HUES48 (cell line): ENCODE data around the gene WNK1.
A peak's percentile ranks its signal among the peaks of the same experiment; 100 is the strongest.

Experiments used
- H3K27ac ChIP-seq: one replicate; pipeline ENCODE4 v1.7.0; 2013; ENCODE audit warnings: low read depth, low read length, inconsistent platforms
- H3K27me3 ChIP-seq: 2 replicates; pipeline ENCODE4 v1.6.1; 2013; ENCODE audit warnings: mild to moderate bottlenecking, low read length; ENCODE audit not compliant: control insufficient read depth, insufficient read depth
- H3K36me3 ChIP-seq: 2 replicates; pipeline ENCODE4 v1.6.1; 2013; ENCODE audit warnings: low read length; ENCODE audit not compliant: control insufficient read depth, insufficient read depth
- H3K4me1 ChIP-seq: 2 replicates; pipeline ENCODE4 v1.6.1; 2013; ENCODE audit warnings: mild to moderate bottlenecking, low read length; ENCODE audit not compliant: control insufficient read depth, insufficient read depth
- H3K4me3 ChIP-seq: 2 replicates; pipeline ENCODE4 v1.5.1; 2013; ENCODE audit warnings: mild to moderate bottlenecking, low read depth, low read length
- H3K9ac ChIP-seq: 2 replicates; pipeline ENCODE4 v1.6.1; 2013; ENCODE audit warnings: mild to moderate bottlenecking, low read depth, low read length, moderate library complexity
- H3K9me3 ChIP-seq: 2 replicates; pipeline ENCODE4 v1.6.1; 2013; ENCODE audit warnings: low read length; ENCODE audit not compliant: control insufficient read depth, insufficient read depth

WNK1 gene

DNA sequence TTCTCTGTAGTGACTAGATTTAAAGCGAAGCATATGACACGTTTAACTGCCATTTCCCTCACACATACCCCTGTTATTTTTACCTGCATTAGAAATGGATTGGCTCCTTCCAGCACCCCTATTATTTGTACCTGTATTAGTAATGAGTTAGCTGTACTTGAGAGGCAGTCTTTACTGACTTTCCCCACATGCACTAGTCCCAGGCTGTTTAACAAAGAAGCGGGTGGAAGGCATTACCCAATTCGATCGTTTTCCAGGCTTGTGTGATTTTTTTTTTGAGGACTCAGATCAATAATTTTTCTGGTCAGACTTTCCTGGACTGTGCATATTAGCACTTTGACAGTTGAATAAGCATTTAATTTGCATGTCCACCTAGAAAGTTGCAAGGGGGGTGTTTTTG is 150.7 kb downstream of the WNK1 start:
- Histone ChIP-seq H3K4me3 (no peak overlapping the region), H3K36me3 (peaks cover 90% of the 10 kb centered on the region), H3K9ac (no peak overlapping the region), H3K4me1 (no peaks in the 10 kb centered on the region), H3K9me3 (no peaks in the 10 kb centered on the region), H3K27me3 (no peaks in the 10 kb centered on the region), H3K27ac (no peak overlapping the region)

DNA sequence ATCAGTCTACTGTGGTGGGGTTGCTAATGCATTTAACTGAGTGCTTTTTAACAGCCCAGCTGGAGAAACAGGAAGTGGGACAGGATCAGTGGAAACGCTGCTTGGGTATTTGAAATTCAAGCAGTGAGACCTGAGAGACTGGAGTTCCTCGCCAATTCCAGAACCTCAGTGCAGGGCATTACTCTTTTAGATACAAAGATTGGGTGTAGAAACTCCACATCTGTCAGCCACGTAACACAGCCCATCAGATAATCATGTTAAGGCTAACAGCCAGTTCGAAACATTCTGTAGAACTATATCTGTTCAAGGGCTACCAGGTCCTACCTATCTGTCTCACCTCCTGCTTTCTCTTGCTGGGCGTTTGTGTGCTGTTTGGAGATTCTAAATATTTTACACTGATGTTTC is 151.6 kb downstream of the WNK1 start:
- H3K9me3 ChIP-seq: no peaks in the 10 kb centered on the region
- H3K27ac ChIP-seq: no peak overlapping the region
- no peaks in the 10 kb centered on the region for H3K27me3 ChIP-seq
- H3K36me3 ChIP-seq: peaks cover 96% of the 10 kb centered on the region
- no peaks in the 10 kb centered on the region for H3K4me1 ChIP-seq
- H3K9ac ChIP-seq: no peak overlapping the region
- H3K4me3 ChIP-seq: no peak overlapping the region

DNA sequence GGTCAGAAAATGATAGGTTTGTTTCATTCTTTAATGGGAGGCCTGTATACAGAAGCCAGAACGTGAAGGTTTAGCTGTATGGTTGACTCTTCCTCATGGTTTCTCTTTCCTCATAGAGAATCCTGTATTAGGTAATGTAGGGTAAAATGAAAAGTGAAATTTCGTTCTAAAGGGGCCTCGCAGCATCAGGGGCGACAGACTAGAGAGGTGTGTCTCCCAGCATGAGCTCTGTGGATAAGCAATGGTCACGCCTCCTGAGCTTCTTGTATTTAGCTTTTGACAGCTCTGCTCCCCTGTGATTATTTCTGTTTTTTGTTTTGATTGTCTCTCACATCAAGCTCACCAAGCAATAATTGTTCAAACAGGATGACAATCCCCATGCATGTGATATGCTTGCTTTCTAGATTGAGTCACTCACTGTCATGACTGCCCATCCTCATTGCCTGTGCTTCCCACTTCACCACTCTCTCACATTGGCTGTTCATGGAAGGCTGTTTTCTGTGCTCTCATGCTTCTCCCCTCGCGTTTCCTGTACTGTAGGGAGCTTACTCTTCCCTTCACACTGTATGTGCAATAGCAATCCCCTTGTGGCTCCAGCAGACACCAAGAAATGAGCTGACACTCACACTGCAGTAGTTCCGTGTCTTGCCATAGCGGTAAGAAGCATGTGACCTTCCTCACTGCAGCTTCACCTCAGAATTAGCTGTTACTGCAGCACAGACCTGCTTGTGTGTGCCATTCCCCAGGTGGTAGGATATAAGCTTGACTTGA is 153.1 kb downstream of the WNK1 start:
- Histone ChIP-seq H3K36me3 (peaks cover 96% of the 10 kb centered on the region), H3K4me1 (no peaks in the 10 kb centered on the region), H3K4me3 (no peak overlapping the region), H3K27me3 (no peaks in the 10 kb centered on the region), H3K27ac (no peak overlapping the region), H3K9ac (no peak overlapping the region), H3K9me3 (no peaks in the 10 kb centered on the region)

DNA sequence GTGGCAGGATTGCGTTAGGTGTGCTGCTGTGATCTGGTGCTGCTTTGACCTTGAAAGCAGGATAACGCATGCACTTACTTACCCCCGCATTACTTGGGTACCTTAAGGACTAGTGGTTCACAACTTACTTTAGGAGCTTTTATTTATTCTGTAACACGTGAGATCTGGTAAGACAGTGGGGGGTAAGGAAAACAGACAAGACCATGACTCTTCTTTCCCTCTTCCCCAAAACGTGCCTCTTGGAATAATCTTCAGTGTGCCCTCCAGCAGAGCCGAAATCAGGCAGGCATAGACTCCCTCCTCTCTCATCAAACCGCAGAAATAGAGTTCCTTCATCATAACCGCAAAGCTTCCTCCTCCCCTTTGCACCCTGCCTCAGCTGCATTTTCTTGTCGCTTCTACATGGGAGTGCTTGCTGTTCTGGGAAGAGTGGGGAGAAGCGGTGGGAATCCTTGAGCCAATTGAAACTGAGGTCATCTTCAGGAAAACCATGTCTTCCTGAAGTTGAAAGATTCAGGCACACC is 153.7 kb downstream of the WNK1 start:
- H3K9me3 ChIP-seq: no peaks in the 10 kb centered on the region
- H3K4me3 ChIP-seq: no peak overlapping the region
- no peaks in the 10 kb centered on the region for H3K4me1 ChIP-seq
- peaks cover 96% of the 10 kb centered on the region for H3K36me3 ChIP-seq
- H3K27ac ChIP-seq: no peak overlapping the region
- no peak overlapping the region for H3K9ac ChIP-seq
- H3K27me3 ChIP-seq: no peaks in the 10 kb centered on the region

DNA sequence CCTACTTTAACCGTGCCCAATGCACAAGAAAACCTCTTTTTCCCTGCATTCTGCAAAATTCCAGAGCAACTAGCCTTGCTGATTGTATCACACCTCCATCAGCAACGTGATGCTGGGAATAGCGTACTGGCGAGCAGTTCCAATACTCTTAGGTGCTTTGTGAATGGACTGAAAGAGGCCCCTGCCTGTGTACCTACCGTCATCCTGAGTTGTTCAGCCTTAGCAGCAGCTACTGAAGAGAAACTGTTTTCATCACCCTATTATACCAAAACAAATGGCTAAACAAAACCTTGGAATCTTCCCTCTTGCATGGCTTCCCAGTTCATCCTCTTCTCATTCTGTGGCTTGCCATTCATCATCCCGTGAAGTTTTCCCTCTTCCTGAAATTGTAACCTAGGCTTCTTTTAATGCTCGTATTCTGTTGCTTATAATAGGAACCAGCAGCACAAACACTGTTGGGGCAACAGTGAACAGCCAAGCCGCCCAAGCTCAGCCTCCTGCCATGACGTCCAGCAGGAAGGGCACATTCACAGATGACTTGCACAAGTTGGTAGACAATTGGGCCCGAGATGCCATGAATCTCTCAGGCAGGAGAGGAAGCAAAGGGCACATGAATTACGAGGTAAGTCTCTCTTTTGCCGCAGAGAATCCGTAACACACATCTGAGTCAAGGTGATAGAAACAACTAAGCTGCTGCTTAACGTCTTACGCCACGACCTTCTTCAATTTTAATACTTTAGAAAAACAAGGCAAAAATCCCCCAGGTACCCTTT is 155.2 kb downstream of the WNK1 start:
- H3K9ac ChIP-seq: no peak overlapping the region
- H3K9me3 ChIP-seq: no peaks in the 10 kb centered on the region
- no peaks in the 10 kb centered on the region for H3K4me1 ChIP-seq
- H3K36me3 ChIP-seq: peaks cover 95% of the 10 kb centered on the region
- no peak overlapping the region for H3K27ac ChIP-seq
- no peak overlapping the region for H3K4me3 ChIP-seq
- no peaks in the 10 kb centered on the region for H3K27me3 ChIP-seq

DNA sequence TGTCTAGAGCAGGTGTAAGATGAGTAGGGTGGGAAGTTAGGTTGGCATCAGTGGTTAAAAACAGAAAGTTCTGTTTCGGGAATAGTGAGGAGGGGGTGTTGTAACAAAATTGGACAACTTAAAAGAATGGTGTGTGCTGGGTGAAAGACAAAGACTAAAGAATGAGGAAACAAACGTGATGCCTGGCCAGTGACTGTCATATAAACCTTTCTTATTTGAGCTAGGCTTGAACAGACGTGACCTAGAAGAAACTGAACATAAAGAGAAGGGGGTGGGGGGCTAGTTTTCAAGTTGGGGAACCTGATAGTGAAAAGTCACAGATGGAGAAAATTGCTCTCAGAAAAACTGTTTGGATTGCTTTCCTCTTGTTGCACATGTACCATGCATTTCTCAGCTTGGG is 157.5 kb downstream of the WNK1 start:
- H3K4me3 ChIP-seq: no peak overlapping the region

DNA sequence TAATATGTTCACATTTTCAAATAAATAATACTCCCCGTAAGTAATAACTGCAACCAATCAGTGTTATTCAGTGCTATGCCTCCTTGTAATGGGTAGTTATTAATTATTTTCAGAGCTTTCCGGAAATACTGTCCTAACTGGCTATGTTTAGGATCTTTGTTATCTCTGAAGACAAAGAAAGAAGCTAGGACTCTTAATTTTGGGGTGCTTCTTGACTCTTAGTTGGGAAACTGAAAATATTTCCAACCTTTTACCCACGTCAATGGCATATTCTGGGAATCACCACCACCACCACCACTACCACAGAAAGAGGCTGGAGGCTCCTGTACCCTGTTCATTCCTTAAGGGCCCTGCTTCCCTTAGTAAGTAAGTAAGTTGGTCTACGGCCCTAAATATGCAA is 158.0 kb downstream of the WNK1 start:
- Histone ChIP-seq H3K27me3 (no peaks in the 10 kb centered on the region), H3K9ac (no peak overlapping the region), H3K36me3 (peaks cover 95% of the 10 kb centered on the region), H3K4me3 (no peak overlapping the region), H3K27ac (no peak overlapping the region), H3K4me1 (no peaks in the 10 kb centered on the region), H3K9me3 (no peaks in the 10 kb centered on the region)

More for the DNA sequence above, 157.5 kb downstream of the WNK1 start:
- Histone ChIP-seq H3K9me3 (no peaks in the 10 kb centered on the region), H3K9ac (no peak overlapping the region), H3K36me3 (peaks cover 95% of the 10 kb centered on the region), H3K27ac (no peak overlapping the region), H3K27me3 (no peaks in the 10 kb centered on the region), H3K4me1 (no peaks in the 10 kb centered on the region)

DNA sequence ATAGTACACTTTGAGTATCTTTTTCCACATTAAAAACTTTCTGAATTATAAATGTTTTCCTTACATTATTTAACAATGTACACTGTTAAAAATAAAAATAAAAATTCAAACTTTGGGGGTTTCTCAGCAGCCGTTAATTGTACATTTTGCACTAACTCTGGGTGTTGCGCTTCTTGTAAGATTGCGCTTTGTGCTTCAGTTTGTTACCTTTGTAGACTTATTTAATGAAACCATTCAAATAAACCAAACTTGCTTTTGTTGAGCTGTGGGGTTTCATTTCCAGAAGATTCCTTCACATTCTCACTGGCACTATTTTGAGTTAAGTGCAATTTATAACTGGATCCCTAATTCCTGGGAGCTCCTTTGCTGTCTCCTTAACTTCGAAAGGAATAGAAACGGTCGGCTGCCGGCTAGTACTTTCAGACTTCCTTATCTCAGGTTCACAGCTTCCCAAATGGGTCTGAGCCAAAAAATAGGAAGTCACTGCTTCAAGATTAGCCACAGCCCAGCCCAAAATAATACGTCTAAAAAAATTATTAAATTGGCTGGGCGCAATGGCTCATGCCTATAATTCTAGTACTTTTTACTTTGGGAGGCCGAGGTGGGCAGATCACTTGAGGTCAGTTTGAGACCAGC is 158.9 kb downstream of the WNK1 start:
- Histone ChIP-seq H3K27ac (no peak overlapping the region), H3K9ac (no peak overlapping the region), H3K36me3 (peaks cover 96% of the 10 kb centered on the region), H3K4me3 (no peak overlapping the region), H3K27me3 (no peaks in the 10 kb centered on the region), H3K9me3 (no peaks in the 10 kb centered on the region), H3K4me1 (no peaks in the 10 kb centered on the region)

DNA sequence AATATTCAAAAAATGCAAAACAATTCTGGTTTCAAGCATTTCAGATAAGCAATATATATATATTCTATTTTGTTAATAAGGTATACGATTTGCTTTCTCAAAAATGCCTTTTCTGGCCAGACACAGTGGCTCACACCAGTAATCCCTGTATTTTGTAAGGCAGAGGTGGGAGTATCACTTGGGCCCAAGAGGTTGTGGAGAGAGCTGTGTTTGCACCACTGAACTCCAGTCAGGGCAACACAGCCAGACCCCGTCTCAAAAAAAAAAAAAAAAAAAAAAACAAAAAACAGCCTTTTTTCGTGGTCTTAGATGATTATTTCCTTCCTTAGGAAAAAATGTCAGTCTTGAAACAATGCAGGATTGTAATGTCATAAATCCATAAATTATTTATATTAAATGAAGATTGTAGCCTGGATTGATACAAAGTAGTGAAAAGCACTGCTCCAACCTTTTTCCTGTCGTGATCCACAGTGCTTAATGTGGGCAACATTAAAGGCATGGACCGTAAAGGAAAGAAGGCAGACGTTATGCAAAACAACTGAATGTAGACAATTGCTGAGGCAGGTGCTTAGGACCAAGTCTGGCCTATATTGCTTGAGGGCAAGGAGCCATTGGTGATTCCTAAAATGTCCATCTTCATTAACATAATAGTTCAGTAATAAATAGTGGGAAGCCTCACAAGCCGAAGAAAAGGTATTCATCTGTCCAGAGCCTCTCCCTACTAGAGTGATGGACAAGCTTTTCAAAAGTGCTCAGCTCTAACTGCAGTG is 160.3 kb downstream of the WNK1 start:
- H3K9ac ChIP-seq: no peak overlapping the region
- H3K9me3 ChIP-seq: no peaks in the 10 kb centered on the region
- no peak overlapping the region for H3K27ac ChIP-seq
- H3K4me3 ChIP-seq: no peak overlapping the region
- peaks cover 97% of the 10 kb centered on the region for H3K36me3 ChIP-seq
- no peaks in the 10 kb centered on the region for H3K27me3 ChIP-seq
- no peaks in the 10 kb centered on the region for H3K4me1 ChIP-seq

DNA sequence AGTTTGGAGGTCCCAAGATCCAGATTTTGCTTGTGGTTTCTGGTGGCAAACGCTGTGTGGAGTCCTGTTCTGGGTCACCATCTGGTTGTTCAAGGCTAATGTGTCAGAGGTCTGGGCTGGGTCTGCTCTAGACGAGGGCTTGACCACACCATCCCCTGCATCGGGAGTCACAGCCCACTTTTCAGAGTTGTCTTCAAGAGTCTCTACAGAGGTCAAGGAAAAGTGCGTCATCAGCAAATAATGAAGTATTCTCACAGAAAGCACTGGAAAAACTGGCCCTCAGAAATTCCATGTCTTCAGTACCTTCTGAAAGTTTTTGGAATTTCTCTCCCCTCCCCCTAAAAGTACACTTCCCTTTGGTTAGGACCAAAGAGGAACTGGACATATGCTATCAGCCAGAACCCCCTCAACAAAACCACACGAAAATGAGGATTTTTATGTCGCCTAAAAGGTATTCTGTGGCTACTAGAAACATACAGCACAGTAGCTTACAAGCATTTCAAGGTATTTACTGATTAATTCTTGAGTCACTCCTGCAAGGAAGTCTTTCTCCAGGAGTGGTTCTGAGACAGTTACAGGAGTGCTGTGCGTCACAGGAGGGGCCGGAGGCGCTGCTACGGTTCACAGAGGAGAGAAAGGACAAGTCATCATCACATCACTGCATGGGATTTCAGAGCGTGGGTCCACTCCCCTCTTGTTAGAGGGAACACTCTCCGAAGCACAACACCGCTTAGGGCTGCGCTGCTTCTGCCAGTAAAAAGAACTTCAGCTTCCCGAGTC is 161.7 kb downstream of the WNK1 start:
- peaks cover 90% of the 10 kb centered on the region for H3K36me3 ChIP-seq
- H3K4me1 ChIP-seq: no peaks in the 10 kb centered on the region
- no peak overlapping the region for H3K4me3 ChIP-seq
- no peaks in the 10 kb centered on the region for H3K9me3 ChIP-seq
- no peaks in the 10 kb centered on the region for H3K27me3 ChIP-seq
- H3K27ac ChIP-seq: peak overlapping the region; percentile 14
- H3K9ac ChIP-seq: no peak overlapping the region
